ENCODE results near the gene BAG5.

DNA sequence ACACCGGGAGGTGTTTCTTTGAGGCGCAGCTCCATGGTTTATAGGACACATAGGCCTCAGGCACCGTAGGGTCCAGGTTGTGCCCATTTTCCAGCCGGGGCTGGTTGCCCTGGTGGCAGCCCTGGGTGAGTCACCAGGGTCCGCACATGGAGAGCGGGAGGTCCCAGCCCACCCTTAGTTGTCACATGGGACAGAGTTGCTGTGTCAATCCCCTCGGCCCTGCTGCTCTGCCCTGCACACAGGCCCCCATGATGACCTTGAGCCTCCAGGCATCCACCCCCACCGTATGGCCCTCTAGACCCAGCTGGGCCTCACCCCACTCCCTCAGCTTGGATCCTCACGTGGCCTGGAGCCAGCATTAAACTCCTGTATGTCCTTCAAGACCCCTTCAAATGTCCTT lies 25.8 kb downstream of the BAG5 start:
- TF ChIP-seq CTCF (IDR thresholded peaks at IDR 0.05) = no peak
- TF ChIP-seq POLR2A (IDR thresholded peaks at IDR 0.05) = no peak

Measured in thyroid gland (tissue), 4 donors.